Right lobe of liver (tissue), 6 donors: ENCODE measurements around the gene ZBTB22. TPM values are rescaled to one million over a fixed set of nuclear protein-coding genes. Genes with fewer than 3 reads are reported as not detected.
"Not testable (repeated sequence)": the region's sequence is repeated elsewhere in the genome, so short reads cannot be mapped to it uniquely, and the experiment has no call there.

Experiments used
- ATAC-seq, 4 donors: fragments of 200-7000 bp; cut with Tn5 transposase; one replicate each; pipeline ENCODE4 v1.9.1; 2020; ENCODE audit warnings: mild to moderate bottlenecking in 4 of 4, moderate library complexity in 4 of 4
- DNase-seq, 3 donors: peaks; one replicate each; pipeline ENCODE4 v3.0.0-alpha.2; 2020
- H3K27ac ChIP-seq, 3 donors: fragments of 200-600 bp; one replicate each; pipeline ENCODE4 v1.8.0; 2022
- H3K27me3 ChIP-seq, 2 donors: fragments of 200-600 bp; one replicate each; pipeline ENCODE4 v1.8.0; 2022
- H3K36me3 ChIP-seq, 4 donors: fragments of 200-600 bp; sonication (generic) in 1 of 4; one replicate each; pipeline versions ENCODE4 v1.5.1 to v1.8.0; 2017 to 2022; ENCODE audit warnings: control low read depth in 1 of 4
- H3K4me1 ChIP-seq, 4 donors: fragments of 200-600 bp; sonication (generic) in 1 of 4; one replicate each; pipeline versions ENCODE4 v1.5.1 to v1.8.0; 2017 to 2022; ENCODE audit warnings: control low read depth in 1 of 4
- H3K4me3 ChIP-seq, 3 donors: fragments of 200-600 bp; one replicate each; pipeline ENCODE4 v1.8.0; 2022
- H3K9me3 ChIP-seq, 4 donors: fragments of 200-600 bp; sonication (generic) in 1 of 4; one replicate each; pipeline versions ENCODE4 v1.5.1 to v1.8.0; 2017 to 2022; ENCODE audit warnings: control low read depth in 1 of 4
- CTCF ChIP-seq, 4 donors: fragments of 200-600 bp in 3 of 4; fragments of 450-650 bp in 1 of 4; IDR thresholded peaks; one replicate each; pipeline versions ENCODE4 v1.5.1 to v1.8.0; 2016 to 2022; ENCODE audit warnings: antibody characterized with exemption in 4 of 4, mild to moderate bottlenecking in 2 of 4
- POLR2A ChIP-seq: fragments of 450-650 bp; IDR thresholded peaks from one replicate; pipeline ENCODE4 v1.6.1; 2017; ENCODE audit warnings: antibody characterized with exemption, mild to moderate bottlenecking
- WGBS: methylation state at CpG from one replicate; pipeline ENCODE4 v1.1.6; 2018; ENCODE audit warnings: low coverage, low lambda C conversion rate; ENCODE audit not compliant: insufficient coverage; ENCODE audit errors: missing lambda C conversion rate; 5-methylcytosine and 5-hydroxymethylcytosine counted together
- intact Hi-C, 2 donors: fragments of 100-400 bp; cut with DNase I; formaldehyde crosslinking; loops; one replicate each; pipeline versions ENCODE4 v1.11.2 to v1.14.1; 2022
- long read RNA-seq: library from polyadenylated mRNA; unstranded; transcript quantifications from one replicate; pipeline ENCODE4 v2.0.0, GENCODE V29; 2019
- total RNA-seq, 6 experiments: library from RNA; depleted of rRNA in 2 of 6; stranded (reverse); fragments of >200 nt in 2 of 6; fragmentation: NEBNext Ultra II Directional in 3 of 6; extraction: Animal tissue kit (Norgen Biotek cat#: 25700) in 3 of 6; gene quantifications; one replicate each; pipeline versions ENCODE4 v1.1.0 to v1.2.4, GENCODE V29; 2016 to 2023
- donor health status: DM: no; HTN: yes; CAD: no.
- donor health status: DM: no; HTN: no; CAD: no.
- donor health status: DM: no; HTN: no; CAD: no.
- donor health status: DM: no; HTN: yes; CAD: no.
- donor health status: DM: no; HTN: yes; CAD: no.

ZBTB22 gene
- 1 to 10 TPM; 2.9 to 6.8 (median 4.9) TPM for total RNA-seq
- long read RNA-seq, result 0 reads

GRCh38 chr6:33317669-33318425 is at the start of gene ZBTB22:
TSS of gene ZBTB22 (minus strand) at chr6:33317744. CDS start at chr6:33316916, 828 bp downstream.
- TF ChIP-seq CTCF (IDR thresholded peaks at IDR 0.05) (no peak), POLR2A (no peak)
- ATAC-seq, result peak; percentile 58 to 84 (median 77)
- Histone ChIP-seq H3K4me3 (peak within 1 kb of the TSS; percentile 49 to 52 (median 51)), H3K27ac (peak within 1 kb of the TSS; percentile 60 to 66 (median 63)), H3K27me3 (no peaks in the 10 kb centered on the region), H3K4me1 (peaks cover 0 to 52% (median 12%) of the 10 kb centered on the region in 4 donors), H3K9me3 (no peaks in the 10 kb centered on the region), H3K36me3 (peaks cover 0 to 24% (median 6%) of the 10 kb centered on the region in 4 donors)
- intact Hi-C loops, result no loop called here
- DNase-seq, result peak; percentile 98 to 99 (median 98)
- 2% methylated on average over 44 of the region's 44 CpGs for WGBS

- Histone ChIP-seq H3K27me3 (no peaks in the 10 kb centered on the region), H3K9me3 (no peaks in the 10 kb centered on the region), H3K27ac (no peak overlapping the region), H3K4me1 (no peaks in the 10 kb centered on the region), H3K36me3 (no peaks in the 10 kb centered on the region), H3K4me3 (no peak overlapping the region)
- 69% methylated on average over 8 of the region's 8 CpGs for WGBS
- no peak for ATAC-seq
- no peak for DNase-seq
- TF ChIP-seq CTCF (IDR thresholded peaks at IDR 0.05) (no peak), POLR2A (no peak)
- intact Hi-C loops, result no loop called here
These were observed 49.6 kb upstream of the ZBTB22 start for GRCh38 chr6:33367009-33367714.

GRCh38 chr6:33365206-33365971 is 47.8 kb upstream of the ZBTB22 start:
- H3K4me3 ChIP-seq, intact Hi-C loops, DNase-seq, H3K4me1 ChIP-seq, H3K27me3 ChIP-seq, H3K36me3 ChIP-seq, H3K9me3 ChIP-seq, H3K27ac ChIP-seq: not testable (repeated sequence)
- 93% methylated on average over 2 of the region's 10 CpGs for WGBS
- ATAC-seq, result peak in 1 of 4 donors; percentile 22

GRCh38 chr6:33364475-33365205 is 47.1 kb upstream of the ZBTB22 start:
- intact Hi-C loops, H3K9me3 ChIP-seq, H3K27ac ChIP-seq, H3K36me3 ChIP-seq, DNase-seq, H3K4me1 ChIP-seq, H3K4me3 ChIP-seq, H3K27me3 ChIP-seq: not testable (repeated sequence)
- ATAC-seq, result peak in 1 of 4 donors; percentile 34
- WGBS, result 38% methylated on average over 5 of the region's 8 CpGs

- H3K9me3 ChIP-seq, H3K4me1 ChIP-seq, DNase-seq, intact Hi-C loops, H3K4me3 ChIP-seq, H3K27ac ChIP-seq, H3K36me3 ChIP-seq, ATAC-seq, H3K27me3 ChIP-seq: not testable (repeated sequence)
- WGBS, result 79% methylated on average over 11 of the region's 12 CpGs
These were observed 45.9 kb upstream of the ZBTB22 start for GRCh38 chr6:33363486-33363885.
